Smooth muscle cell (in vitro differentiated cells): ENCODE data around the gene RAI14. TPM values are rescaled to one million over a fixed set of nuclear protein-coding genes. Genes with fewer than 3 reads are reported as not detected.
"Not testable (repeated sequence)": the region's sequence is repeated elsewhere in the genome, so short reads cannot be mapped to it uniquely, and the experiment has no call there.

ENCODE experiments used
- DNase-seq: peaks from one replicate; lab custom pipeline; 2025; ENCODE audit not compliant: unreplicated experiment; lab: John Stamatoyannopoulos, UW
- H2AFZ ChIP-seq: fragments of 200-600 bp; sonication (generic); 2 replicates; pipeline ENCODE4 v1.6.0; 2016; ENCODE audit warnings: antibody characterized with exemption, low read depth, mild to moderate bottlenecking
- H3F3A ChIP-seq: fragments of 200-600 bp; sonication (generic); 2 replicates; pipeline ENCODE4 v1.6.0; 2017; ENCODE audit warnings: antibody characterized with exemption, low read depth
- H3K27ac ChIP-seq: fragments of 200-600 bp; sonication (generic); 2 replicates; pipeline ENCODE4 v1.5.1; 2016; ENCODE audit warnings: low read depth, mild to moderate bottlenecking
- H3K27me3 ChIP-seq: fragments of 200-600 bp; sonication (generic); 2 replicates; pipeline ENCODE4 v1.6.1; 2016; ENCODE audit warnings: low read depth, mild to moderate bottlenecking
- H3K36me3 ChIP-seq: fragments of 200-600 bp; sonication (generic); 2 replicates; pipeline ENCODE4 v1.5.1; 2016; ENCODE audit warnings: low read depth
- H3K4me1 ChIP-seq: fragments of 200-600 bp; sonication (generic); 2 replicates; pipeline ENCODE4 v1.5.1; 2016; ENCODE audit warnings: low read depth
- H3K4me2 ChIP-seq: fragments of 200-600 bp; sonication (generic); 2 replicates; pipeline ENCODE4 v1.6.0; 2016; ENCODE audit warnings: mild to moderate bottlenecking
- H3K4me3 ChIP-seq: fragments of 200-600 bp; sonication (generic); 2 replicates; pipeline ENCODE4 v1.5.1; 2016; ENCODE audit warnings: mild to moderate bottlenecking
- H3K79me2 ChIP-seq: fragments of 200-600 bp; sonication (generic); 2 replicates; pipeline ENCODE4 v1.6.0; 2016; ENCODE audit warnings: low read depth, mild to moderate bottlenecking
- H3K9ac ChIP-seq: fragments of 200-600 bp; sonication (generic); 2 replicates; pipeline ENCODE4 v1.6.0; 2016; ENCODE audit warnings: low read depth
- H3K9me3 ChIP-seq: fragments of 200-600 bp; sonication (generic); replicated peaks from 2 replicates; pipeline ENCODE4 v1.5.1; 2016; ENCODE audit warnings: low read depth
- H4K20me1 ChIP-seq: fragments of 200-600 bp; sonication (generic); 2 replicates; pipeline ENCODE4 v1.6.0; 2016; ENCODE audit warnings: low read depth
- WGBS: methylation state at CpG from one replicate; pipeline ENCODE4 v1.1.7; 2016; ENCODE audit warnings: low lambda C conversion rate; 5-methylcytosine and 5-hydroxymethylcytosine counted together
- polyA plus RNA-seq: library from polyadenylated mRNA; unstranded; fragments of >200 nt; fragmentation: Nextera tagmentation; extraction: Ambion mirVana; gene quantifications from 2 replicates; pipeline ENCODE4 v1.2.1, GENCODE V29; 2016
- total RNA-seq: library from RNA; depleted of rRNA; stranded (reverse); fragments of >200 nt; gene quantifications from 2 replicates; pipeline ENCODE4 v1.2.3, GENCODE V29; 2014
- TF ChIP-seq, protein P1 (sequence below): fragments of 200-600 bp; sonication (generic); IDR thresholded peaks from 2 replicates; pipeline ENCODE4 v1.5.1; 2017; ENCODE audit warnings: borderline replicate concordance, mild to moderate bottlenecking, antibody characterized with exemption; ENCODE audit not compliant: insufficient read depth, poor library complexity, severe bottlenecking

RAI14 gene
- total and polyA plus RNA-seq, 2 experiments from 2014 or later = 111 to 209 TPM

DNA sequence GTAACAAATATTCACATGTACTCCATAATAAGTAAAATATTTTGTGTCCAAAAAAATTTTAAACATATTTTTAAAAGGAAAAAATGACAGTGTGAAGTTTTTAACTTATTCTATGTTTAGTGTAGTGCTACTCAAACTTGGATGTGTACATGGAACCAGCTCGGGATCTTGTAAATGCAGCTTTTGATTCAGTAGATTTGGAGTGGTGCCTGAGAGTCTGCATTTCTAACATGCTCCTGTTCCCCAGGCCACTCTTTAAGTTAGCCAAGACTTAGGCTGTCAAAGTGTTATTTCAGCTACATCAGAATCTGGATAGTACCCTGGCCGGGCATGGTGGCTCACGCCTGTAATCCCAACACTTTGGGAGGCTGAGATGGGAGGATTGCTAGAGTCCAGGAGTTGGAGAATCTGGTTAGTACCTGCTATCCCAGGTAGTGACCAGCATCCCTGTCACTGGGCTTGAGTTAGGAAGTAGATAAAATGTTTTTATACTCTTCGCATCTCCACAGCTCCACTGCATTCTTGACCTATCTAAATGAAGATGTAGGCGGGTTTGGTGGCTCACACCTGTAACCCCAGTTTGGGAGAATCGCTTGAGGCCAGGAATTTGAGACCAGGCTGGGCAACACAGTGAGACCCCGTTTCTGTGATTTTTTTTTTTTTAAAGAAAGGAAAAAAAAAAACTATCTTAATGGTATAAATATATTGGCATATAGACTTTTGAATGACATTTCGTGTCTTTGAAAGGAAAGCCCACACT lies 122.1 kb downstream of the RAI14 start:
- no peaks in the 10 kb centered on the region for H3K4me1 ChIP-seq
- H3F3A ChIP-seq = peaks cover 10% of the 10 kb centered on the region
- no peak overlapping the region for H3K27ac ChIP-seq
- H3K27me3 ChIP-seq = no peaks in the 10 kb centered on the region
- H3K4me2 ChIP-seq = no peak overlapping the region
- over 99% methylated on average over 8 of the region's 8 CpGs for WGBS
- H3K9ac ChIP-seq = no peak overlapping the region
- peaks cover 29% of the 10 kb centered on the region for H3K36me3 ChIP-seq
- H3K4me3 ChIP-seq = no peak overlapping the region
- TF ChIP-seq, protein P1, sequence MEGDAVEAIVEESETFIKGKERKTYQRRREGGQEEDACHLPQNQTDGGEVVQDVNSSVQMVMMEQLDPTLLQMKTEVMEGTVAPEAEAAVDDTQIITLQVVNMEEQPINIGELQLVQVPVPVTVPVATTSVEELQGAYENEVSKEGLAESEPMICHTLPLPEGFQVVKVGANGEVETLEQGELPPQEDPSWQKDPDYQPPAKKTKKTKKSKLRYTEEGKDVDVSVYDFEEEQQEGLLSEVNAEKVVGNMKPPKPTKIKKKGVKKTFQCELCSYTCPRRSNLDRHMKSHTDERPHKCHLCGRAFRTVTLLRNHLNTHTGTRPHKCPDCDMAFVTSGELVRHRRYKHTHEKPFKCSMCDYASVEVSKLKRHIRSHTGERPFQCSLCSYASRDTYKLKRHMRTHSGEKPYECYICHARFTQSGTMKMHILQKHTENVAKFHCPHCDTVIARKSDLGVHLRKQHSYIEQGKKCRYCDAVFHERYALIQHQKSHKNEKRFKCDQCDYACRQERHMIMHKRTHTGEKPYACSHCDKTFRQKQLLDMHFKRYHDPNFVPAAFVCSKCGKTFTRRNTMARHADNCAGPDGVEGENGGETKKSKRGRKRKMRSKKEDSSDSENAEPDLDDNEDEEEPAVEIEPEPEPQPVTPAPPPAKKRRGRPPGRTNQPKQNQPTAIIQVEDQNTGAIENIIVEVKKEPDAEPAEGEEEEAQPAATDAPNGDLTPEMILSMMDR = no peak
- peaks cover 58% of the 10 kb centered on the region for H3K79me2 ChIP-seq
- DNase-seq = no peak
- H3K9me3 ChIP-seq = peaks cover 7% of the 10 kb centered on the region
- no peak overlapping the region for H2AFZ ChIP-seq
- no peaks in the 10 kb centered on the region for H4K20me1 ChIP-seq

DNA sequence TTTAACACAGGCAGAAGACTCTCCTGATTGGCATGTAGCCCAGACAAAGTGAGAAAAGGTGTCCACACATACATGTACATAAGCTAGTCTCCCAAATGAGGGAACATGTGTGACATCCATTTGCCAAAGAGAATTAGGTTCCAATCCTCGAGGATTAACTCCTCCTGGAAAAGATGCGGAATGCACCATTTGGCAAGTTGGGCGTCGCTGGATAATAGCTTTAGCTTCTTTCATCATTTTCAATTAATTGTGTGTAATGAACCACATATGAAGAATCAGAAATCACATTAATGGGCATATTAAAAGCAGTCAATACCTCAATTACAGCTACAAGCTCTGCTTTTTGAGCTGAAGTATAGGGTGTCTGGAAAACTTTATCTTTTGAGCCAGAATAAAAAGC lies 127.8 kb downstream of the RAI14 start:
- peaks cover 10% of the 10 kb centered on the region for H3F3A ChIP-seq
- H3K4me2 ChIP-seq, H3K27ac ChIP-seq, H4K20me1 ChIP-seq, H3K4me1 ChIP-seq, DNase-seq, H3K27me3 ChIP-seq, H3K4me3 ChIP-seq, H2AFZ ChIP-seq, H3K9me3 ChIP-seq, H3K9ac ChIP-seq: not testable (repeated sequence)
- H3K79me2 ChIP-seq = peaks cover 67% of the 10 kb centered on the region
- peaks cover 14% of the 10 kb centered on the region for H3K36me3 ChIP-seq
- WGBS = 98% methylated on average over 4 of the region's 4 CpGs

DNA sequence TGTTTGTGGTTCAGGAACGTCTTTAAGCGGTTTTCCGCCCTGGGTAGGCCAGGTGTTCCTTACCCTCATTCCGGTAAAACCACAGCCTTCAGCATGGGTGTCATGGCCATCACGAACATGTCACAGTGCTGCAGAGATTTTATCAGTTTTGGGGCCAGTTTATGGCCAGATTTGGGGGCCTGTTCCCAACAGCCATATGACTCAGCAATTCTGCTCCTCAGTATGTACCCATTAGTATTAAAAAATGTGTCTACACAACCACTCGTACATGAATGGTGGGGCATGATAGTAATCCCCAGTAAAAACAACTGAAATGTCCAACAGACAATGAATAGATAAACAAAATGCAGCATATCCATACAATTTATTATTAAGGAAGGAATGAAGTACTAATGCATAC lies 130.9 kb downstream of the RAI14 start:
- H3K9me3 ChIP-seq = no peaks in the 10 kb centered on the region
- TF ChIP-seq, protein P1 = no peak
- no peaks in the 10 kb centered on the region for H3K27me3 ChIP-seq
- peaks cover 84% of the 10 kb centered on the region for H3K79me2 ChIP-seq
- 98% methylated on average over 6 of the region's 6 CpGs for WGBS
- H3K4me3 ChIP-seq = no peak overlapping the region
- DNase-seq = no peak
- H3K9ac ChIP-seq = no peak overlapping the region
- H3K27ac ChIP-seq = no peak overlapping the region
- peaks cover 20% of the 10 kb centered on the region for H4K20me1 ChIP-seq
- H3K4me1 ChIP-seq = peaks cover 7% of the 10 kb centered on the region
- peaks cover 7% of the 10 kb centered on the region for H3K36me3 ChIP-seq
- no peak overlapping the region for H3K4me2 ChIP-seq
- H3F3A ChIP-seq = peaks cover 29% of the 10 kb centered on the region
- H2AFZ ChIP-seq = no peak overlapping the region

DNA sequence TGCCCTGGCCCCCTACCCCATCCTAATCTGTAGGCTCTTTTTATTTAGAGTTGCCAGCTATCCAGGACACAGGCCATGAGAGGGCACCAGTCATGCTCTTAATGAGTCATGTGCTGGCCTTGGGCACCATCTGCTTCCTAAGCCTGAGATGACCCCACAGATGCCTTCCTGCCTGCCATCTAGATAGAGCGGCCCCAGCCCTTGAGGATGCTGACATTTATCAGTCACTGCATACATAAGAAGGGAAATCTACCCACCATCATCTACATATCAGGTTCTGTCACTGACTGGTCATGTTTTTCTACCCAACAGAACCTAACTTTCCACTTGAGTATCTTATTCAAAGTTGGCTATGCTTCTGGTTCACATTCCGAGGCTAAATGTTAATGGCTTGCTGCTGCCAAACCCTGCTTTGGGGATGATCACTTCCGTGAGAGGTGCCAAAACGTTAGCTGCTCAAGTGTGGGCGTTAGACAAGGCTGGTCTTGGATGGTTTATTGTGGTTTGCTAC lies 132.9 kb downstream of the RAI14 start:
- Histone ChIP-seq H3K27ac (peak overlapping the region; percentile 87), H3K4me2 (no peak overlapping the region), H3K4me1 (peaks cover 7% of the 10 kb centered on the region), H4K20me1 (peaks cover 39% of the 10 kb centered on the region), H3K27me3 (no peaks in the 10 kb centered on the region), H3K4me3 (no peak overlapping the region), H3K9ac (no peak overlapping the region), H3K36me3 (no peaks in the 10 kb centered on the region), H3K79me2 (peaks cover 83% of the 10 kb centered on the region), H2AFZ (no peak overlapping the region), H3F3A (peaks cover 21% of the 10 kb centered on the region), H3K9me3 (no peaks in the 10 kb centered on the region)
- TF ChIP-seq, protein P1 = no peak
- WGBS = 65% methylated on average over 5 of the region's 5 CpGs
- DNase-seq = no peak
